ENCODE results near the gene AGAP3.

The AGAP3 gene

GRCh38 chr7:151125470-151125845 lies 39.2 kb downstream of the AGAP3 start:
- TF ChIP-seq FOXP2 (optimal IDR thresholded peaks at IDR 0.05; ENCODE audit: borderline replicate concordance, extremely low read depth, extremely low read length, insufficient read depth) (no peak), POLR2AphosphoS5 (IDR thresholded peaks at IDR 0.05; ENCODE audit: low read depth, low read length) (no peak), REST (IDR thresholded peaks at IDR 0.05; ENCODE audit: insufficient read depth in 1 of 2, low read depth in 2 of 2, low read length in 2 of 2) (no peak), SIN3A (IDR thresholded peaks at IDR 0.05; ENCODE audit: borderline replicate concordance, insufficient read depth, low read length) (no peak), TAF1 (IDR thresholded peaks at IDR 0.05; ENCODE audit: borderline replicate concordance, insufficient read depth, low read length) (no peak)

- no peak for TF ChIP-seq SIN3A (IDR thresholded peaks at IDR 0.05; ENCODE audit: borderline replicate concordance, insufficient read depth, low read length)
- no peak for TF ChIP-seq TAF1 (IDR thresholded peaks at IDR 0.05; ENCODE audit: borderline replicate concordance, insufficient read depth, low read length)
- TF ChIP-seq FOXP2 (optimal IDR thresholded peaks at IDR 0.05; ENCODE audit: borderline replicate concordance, extremely low read depth, extremely low read length, insufficient read depth): no peak
- no peak for TF ChIP-seq POLR2AphosphoS5 (IDR thresholded peaks at IDR 0.05; ENCODE audit: low read depth, low read length)
- no peak for TF ChIP-seq REST (IDR thresholded peaks at IDR 0.05; ENCODE audit: insufficient read depth in 1 of 2, low read depth in 2 of 2, low read length in 2 of 2)
Observed at GRCh38 chr7:151125846-151126481, 39.7 kb downstream of the AGAP3 start.

GRCh38 chr7:151126491-151127137 lies 40.3 kb downstream of the AGAP3 start:
- no peak for TF ChIP-seq SIN3A (IDR thresholded peaks at IDR 0.05; ENCODE audit: borderline replicate concordance, insufficient read depth, low read length)
- no peak for TF ChIP-seq FOXP2 (optimal IDR thresholded peaks at IDR 0.05; ENCODE audit: borderline replicate concordance, extremely low read depth, extremely low read length, insufficient read depth)
- no peak for TF ChIP-seq REST (IDR thresholded peaks at IDR 0.05; ENCODE audit: insufficient read depth in 1 of 2, low read depth in 2 of 2, low read length in 2 of 2)
- no peak for TF ChIP-seq POLR2AphosphoS5 (IDR thresholded peaks at IDR 0.05; ENCODE audit: low read depth, low read length)
- no peak for TF ChIP-seq TAF1 (IDR thresholded peaks at IDR 0.05; ENCODE audit: borderline replicate concordance, insufficient read depth, low read length)

- TF ChIP-seq TAF1 (IDR thresholded peaks at IDR 0.05; ENCODE audit: borderline replicate concordance, insufficient read depth, low read length): no peak
- no peak for TF ChIP-seq REST (IDR thresholded peaks at IDR 0.05; ENCODE audit: insufficient read depth in 1 of 2, low read depth in 2 of 2, low read length in 2 of 2)
- no peak for TF ChIP-seq FOXP2 (optimal IDR thresholded peaks at IDR 0.05; ENCODE audit: borderline replicate concordance, extremely low read depth, extremely low read length, insufficient read depth)
- TF ChIP-seq POLR2AphosphoS5 (IDR thresholded peaks at IDR 0.05; ENCODE audit: low read depth, low read length): no peak
- TF ChIP-seq SIN3A (IDR thresholded peaks at IDR 0.05; ENCODE audit: borderline replicate concordance, insufficient read depth, low read length): no peak
Observed at GRCh38 chr7:151128144-151128543, 41.9 kb downstream of the AGAP3 start.

Measured in PFSK-1 (cell line).